Loucy (cell line): ENCODE measurements around the gene SYCP2L.

Experiments
- H2AFZ ChIP-seq: fragments of 200-600 bp; sonication (generic); 2 replicates; pipeline ENCODE4 v1.6.0; 2016; ENCODE audit warnings: antibody characterized with exemption, mild to moderate bottlenecking, low read length, moderate library complexity
- H3F3A ChIP-seq: fragments of 200-600 bp; 2 replicates; pipeline ENCODE4 v1.6.0; 2016; ENCODE audit warnings: antibody characterized with exemption, low read depth, mild to moderate bottlenecking
- H3K27me3 ChIP-seq: fragments of 200-600 bp; sonication (generic); 2 replicates; pipeline ENCODE4 v1.6.1; 2014; ENCODE audit warnings: low read length, mild to moderate bottlenecking; ENCODE audit not compliant: insufficient read depth, poor library complexity, severe bottlenecking
- H3K36me3 ChIP-seq: fragments of 200-600 bp; sonication (generic); 2 replicates; pipeline ENCODE4 v1.6.1; 2016; ENCODE audit warnings: low read length; ENCODE audit not compliant: insufficient read depth
- H3K4me1 ChIP-seq: fragments of 200-600 bp; sonication (generic); 2 replicates; pipeline ENCODE4 v1.5.1; 2014; ENCODE audit warnings: low read length, mild to moderate bottlenecking; ENCODE audit not compliant: insufficient read depth, poor library complexity, severe bottlenecking
- H3K4me2 ChIP-seq: fragments of 200-600 bp; sonication (generic); 2 replicates; pipeline ENCODE4 v1.6.0; 2014; ENCODE audit warnings: antibody characterized with exemption, low read length, low read depth, mild to moderate bottlenecking; ENCODE audit not compliant: poor library complexity, severe bottlenecking
- H3K4me3 ChIP-seq: fragments of 200-600 bp; sonication (generic); 2 replicates; pipeline ENCODE4 v1.5.1; 2014; ENCODE audit warnings: low read length, mild to moderate bottlenecking, mixed read lengths; ENCODE audit not compliant: poor library complexity, severe bottlenecking
- H3K79me2 ChIP-seq: fragments of 200-600 bp; sonication (generic); 2 replicates; pipeline ENCODE4 v1.6.1; 2014; ENCODE audit warnings: low read length; ENCODE audit not compliant: insufficient read depth
- H3K9ac ChIP-seq: fragments of 200-600 bp; sonication (generic); 2 replicates; pipeline ENCODE4 v1.6.0; 2014; ENCODE audit warnings: mild to moderate bottlenecking, low read depth, low read length, moderate library complexity; ENCODE audit not compliant: poor library complexity, severe bottlenecking
- H3K9me2 ChIP-seq: fragments of 200-600 bp; sonication (generic); replicated peaks from 2 replicates; pipeline ENCODE4 v1.6.1; 2016; ENCODE audit warnings: low read depth, low read length, mixed read lengths
- H3K9me3 ChIP-seq: fragments of 200-600 bp; sonication (generic); 2 replicates; pipeline ENCODE4 v1.6.1; 2014; ENCODE audit warnings: mild to moderate bottlenecking, antibody characterized with exemption, low read length, low read depth; ENCODE audit not compliant: insufficient read depth
- H4K20me1 ChIP-seq: fragments of 200-600 bp; sonication (generic); 2 replicates; pipeline ENCODE4 v1.6.0; 2014; ENCODE audit warnings: antibody characterized with exemption, low read length, mild to moderate bottlenecking; ENCODE audit not compliant: insufficient read depth, poor library complexity, severe bottlenecking
- EZH2phosphoT487 ChIP-seq: fragments of 200-600 bp; IDR thresholded peaks from 2 replicates; pipeline ENCODE4 v1.6.1; 2018; ENCODE audit warnings: antibody characterized with exemption, mild to moderate bottlenecking, moderate library complexity, borderline replicate concordance
- TF ChIP-seq, protein P1 (sequence below): fragments of 200-600 bp; sonication (generic); conservative IDR thresholded peaks from 2 replicates; pipeline ENCODE4 v1.5.1; 2014; ENCODE audit warnings: mild to moderate bottlenecking, antibody characterized with exemption, low read length

SYCP2L gene

DNA sequence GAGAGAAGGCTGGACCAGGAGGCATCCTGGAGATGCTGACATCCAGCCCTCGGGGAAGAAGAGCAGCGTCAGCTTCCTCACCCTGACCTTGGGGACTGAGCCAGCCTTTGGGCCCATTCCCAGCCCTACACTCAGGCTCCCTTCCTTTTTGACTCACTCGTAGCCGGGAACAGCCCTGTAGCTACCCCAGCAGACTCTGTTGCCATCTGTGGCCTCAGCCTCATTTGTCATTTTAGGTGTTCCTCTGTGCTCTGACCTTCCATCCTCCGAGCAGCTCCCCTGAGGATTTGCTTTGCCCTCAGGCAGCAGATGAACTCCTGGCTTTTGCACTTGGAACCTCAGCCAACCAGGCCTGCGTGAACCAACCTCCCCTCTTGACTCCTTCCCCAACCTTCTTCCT lies 89.7 kb downstream of the SYCP2L start:
- Histone ChIP-seq H3K9me2 (no peaks in the 10 kb centered on the region), H2AFZ (no peak overlapping the region), H3K9ac (no peak overlapping the region), H3K79me2 (no peaks in the 10 kb centered on the region), H3K4me2 (no peak overlapping the region), H3K4me3 (no peak overlapping the region), H4K20me1 (no peaks in the 10 kb centered on the region), H3K27me3 (no peaks in the 10 kb centered on the region), H3F3A (no peaks in the 10 kb centered on the region), H3K36me3 (no peaks in the 10 kb centered on the region), H3K4me1 (no peaks in the 10 kb centered on the region), H3K9me3 (no peaks in the 10 kb centered on the region)
- no peak for TF ChIP-seq EZH2phosphoT487
- TF ChIP-seq, protein P1, sequence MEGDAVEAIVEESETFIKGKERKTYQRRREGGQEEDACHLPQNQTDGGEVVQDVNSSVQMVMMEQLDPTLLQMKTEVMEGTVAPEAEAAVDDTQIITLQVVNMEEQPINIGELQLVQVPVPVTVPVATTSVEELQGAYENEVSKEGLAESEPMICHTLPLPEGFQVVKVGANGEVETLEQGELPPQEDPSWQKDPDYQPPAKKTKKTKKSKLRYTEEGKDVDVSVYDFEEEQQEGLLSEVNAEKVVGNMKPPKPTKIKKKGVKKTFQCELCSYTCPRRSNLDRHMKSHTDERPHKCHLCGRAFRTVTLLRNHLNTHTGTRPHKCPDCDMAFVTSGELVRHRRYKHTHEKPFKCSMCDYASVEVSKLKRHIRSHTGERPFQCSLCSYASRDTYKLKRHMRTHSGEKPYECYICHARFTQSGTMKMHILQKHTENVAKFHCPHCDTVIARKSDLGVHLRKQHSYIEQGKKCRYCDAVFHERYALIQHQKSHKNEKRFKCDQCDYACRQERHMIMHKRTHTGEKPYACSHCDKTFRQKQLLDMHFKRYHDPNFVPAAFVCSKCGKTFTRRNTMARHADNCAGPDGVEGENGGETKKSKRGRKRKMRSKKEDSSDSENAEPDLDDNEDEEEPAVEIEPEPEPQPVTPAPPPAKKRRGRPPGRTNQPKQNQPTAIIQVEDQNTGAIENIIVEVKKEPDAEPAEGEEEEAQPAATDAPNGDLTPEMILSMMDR = no peak

DNA sequence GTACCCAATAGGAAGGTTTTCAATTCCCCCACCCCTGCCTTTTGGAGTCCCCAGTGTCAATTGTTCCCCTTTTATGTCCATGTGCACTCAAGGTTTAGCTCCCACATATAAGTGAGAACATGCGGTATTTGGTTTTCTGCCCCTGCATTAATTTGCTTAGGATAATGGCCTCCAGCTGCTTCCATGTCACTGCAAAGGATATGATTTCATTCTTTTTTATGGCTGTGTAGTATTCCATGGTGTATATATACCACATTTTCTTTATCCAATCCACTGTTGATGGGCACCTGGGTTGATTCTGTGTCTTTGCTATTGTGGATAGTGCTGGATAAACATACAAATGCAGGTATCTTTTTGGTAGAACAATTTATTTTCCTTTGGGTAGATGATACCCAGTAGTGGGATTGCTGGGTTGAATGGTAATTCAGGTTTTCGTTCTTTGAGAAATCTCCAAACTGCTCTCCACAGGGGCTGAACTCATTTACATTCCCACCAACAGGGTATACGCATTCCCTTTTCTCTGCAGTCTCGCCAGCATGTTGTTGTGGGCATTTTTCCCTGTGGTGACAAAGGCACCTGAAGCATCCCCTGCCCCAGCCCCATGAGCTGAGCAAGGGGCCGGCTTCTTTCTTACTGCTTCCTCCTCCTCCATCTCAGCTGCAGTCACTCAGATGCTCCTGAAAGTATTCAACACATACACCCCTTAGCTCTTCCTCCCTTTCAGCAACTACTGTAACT lies 90.5 kb downstream of the SYCP2L start:
- Histone ChIP-seq H3K4me1 (no peaks in the 10 kb centered on the region), H3K9me2 (no peaks in the 10 kb centered on the region), H2AFZ (no peak overlapping the region), H3K36me3 (no peaks in the 10 kb centered on the region), H3K79me2 (no peaks in the 10 kb centered on the region), H4K20me1 (no peaks in the 10 kb centered on the region), H3F3A (no peaks in the 10 kb centered on the region), H3K4me3 (no peak overlapping the region), H3K4me2 (no peak overlapping the region), H3K27me3 (no peaks in the 10 kb centered on the region), H3K9ac (no peak overlapping the region), H3K9me3 (no peaks in the 10 kb centered on the region)
- TF ChIP-seq, protein P1 = no peak
- no peak for TF ChIP-seq EZH2phosphoT487

DNA sequence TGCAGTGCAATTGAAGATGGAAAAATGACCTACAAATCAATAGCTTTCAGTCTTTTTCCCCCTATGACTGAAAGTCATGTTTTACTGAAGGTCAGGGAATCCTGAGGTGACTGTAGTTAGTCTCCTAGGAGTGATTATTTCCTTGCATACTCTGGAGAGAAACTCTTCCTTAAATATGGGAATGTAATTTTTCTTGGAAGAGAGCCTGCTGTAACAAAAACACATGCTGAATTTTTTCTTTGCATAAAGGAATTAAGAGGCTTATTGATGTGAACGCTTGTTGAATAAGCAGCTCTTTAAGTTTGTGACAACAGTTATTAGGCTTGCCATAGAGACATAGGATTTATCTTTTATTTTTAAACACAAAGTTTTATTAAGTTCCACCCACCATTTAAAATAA lies 92.8 kb downstream of the SYCP2L start:
- no peaks in the 10 kb centered on the region for H3K4me1 ChIP-seq
- no peaks in the 10 kb centered on the region for H3K9me3 ChIP-seq
- H3K79me2 ChIP-seq = no peaks in the 10 kb centered on the region
- no peaks in the 10 kb centered on the region for H3K27me3 ChIP-seq
- no peaks in the 10 kb centered on the region for H3F3A ChIP-seq
- no peaks in the 10 kb centered on the region for H3K36me3 ChIP-seq
- H3K4me3 ChIP-seq = no peak overlapping the region
- H3K9me2 ChIP-seq = no peaks in the 10 kb centered on the region
- H3K4me2 ChIP-seq = no peak overlapping the region
- H2AFZ ChIP-seq = no peak overlapping the region
- TF ChIP-seq, protein P1 = no peak
- no peak for TF ChIP-seq EZH2phosphoT487
- H3K9ac ChIP-seq = no peak overlapping the region
- H4K20me1 ChIP-seq = no peaks in the 10 kb centered on the region
